OCI-LY1 (cell line): Measurements from ENCODE around the gene RNF186.

Source experiments
- H2AFZ ChIP-seq: fragments of 200-600 bp; sonication (generic), shearing (Covaris generic); 2 replicates; pipeline ENCODE4 v1.6.0; 2014; ENCODE audit warnings: antibody characterized with exemption, mild to moderate bottlenecking, low read length
- H3F3A ChIP-seq: fragments of 200-600 bp; sonication (generic), shearing (Covaris generic); 2 replicates; pipeline ENCODE4 v1.6.0; 2014; ENCODE audit warnings: mild to moderate bottlenecking, antibody characterized with exemption, low read length, moderate library complexity; ENCODE audit not compliant: insufficient read depth
- H3K27ac ChIP-seq: fragments of 200-600 bp; sonication (generic); 2 replicates; pipeline ENCODE4 v1.5.1; 2014; ENCODE audit warnings: low read length, mixed run types, mild to moderate bottlenecking, low read depth; ENCODE audit not compliant: poor library complexity, severe bottlenecking
- H3K27me3 ChIP-seq: fragments of 200-600 bp; sonication (generic); 2 replicates; pipeline ENCODE4 v1.6.0; 2014; ENCODE audit warnings: antibody characterized with exemption, mild to moderate bottlenecking, low read length, moderate library complexity; ENCODE audit not compliant: insufficient read depth
- H3K36me3 ChIP-seq: fragments of 200-600 bp; sonication (generic); 2 replicates; pipeline ENCODE4 v1.6.1; 2014; ENCODE audit warnings: mild to moderate bottlenecking, antibody characterized with exemption, low read length, moderate library complexity, mixed read lengths; ENCODE audit not compliant: insufficient read depth
- H3K4me1 ChIP-seq: fragments of 200-600 bp; sonication (generic); 2 replicates; pipeline ENCODE4 v1.5.1; 2014; ENCODE audit warnings: mild to moderate bottlenecking, low read length, moderate library complexity; ENCODE audit not compliant: insufficient read depth, severe bottlenecking
- H3K4me2 ChIP-seq: fragments of 200-600 bp; sonication (generic), shearing (Covaris generic); 2 replicates; pipeline ENCODE4 v1.6.1; 2014; ENCODE audit warnings: low read length
- H3K4me3 ChIP-seq: fragments of 200-600 bp; sonication (generic); 2 replicates; pipeline ENCODE4 v1.5.1; 2014; ENCODE audit warnings: low read length, low read depth, mild to moderate bottlenecking, mixed read lengths; ENCODE audit not compliant: poor library complexity, severe bottlenecking
- H3K79me2 ChIP-seq: fragments of 200-600 bp; shearing (Covaris generic); 2 replicates; pipeline ENCODE4 v1.6.1; 2016; ENCODE audit warnings: mixed run types, low read length, mixed read lengths; ENCODE audit not compliant: insufficient read depth
- H3K9ac ChIP-seq: fragments of 200-600 bp; sonication (generic), shearing (Covaris generic); 2 replicates; pipeline ENCODE4 v1.6.1; 2014; ENCODE audit warnings: mild to moderate bottlenecking, low read length, mixed read lengths
- H3K9me2 ChIP-seq: fragments of 200-600 bp; sonication (generic), shearing (Covaris generic); 2 replicates; pipeline ENCODE4 v1.6.1; 2014; ENCODE audit warnings: low read depth, mild to moderate bottlenecking, low read length, mixed read lengths
- H3K9me3 ChIP-seq: fragments of 200-600 bp; shearing (Covaris generic); 2 replicates; pipeline ENCODE4 v1.6.1; 2014; ENCODE audit warnings: low read length, mixed read lengths
- H4K20me1 ChIP-seq: fragments of 200-600 bp; sonication (generic), shearing (Covaris generic); 2 replicates; pipeline ENCODE4 v1.6.0; 2016; ENCODE audit warnings: mild to moderate bottlenecking, low read length; ENCODE audit not compliant: insufficient read depth
- EZH2 ChIP-seq: fragments of 200-600 bp; sonication (generic), shearing (Covaris generic); IDR thresholded peaks from 2 replicates; pipeline ENCODE4 v1.8.0; 2017; ENCODE audit warnings: borderline replicate concordance, mixed run types, mild to moderate bottlenecking, antibody characterized with exemption, low read length, moderate library complexity, mixed read lengths
- TF ChIP-seq, protein P1 (sequence below): fragments of 200-600 bp; sonication (generic), shearing (Covaris generic); IDR thresholded peaks from 2 replicates; pipeline ENCODE4 v1.5.1; 2017; ENCODE audit warnings: mild to moderate bottlenecking, antibody characterized with exemption, low read length, moderate library complexity, mixed read lengths

The RNF186 gene

DNA sequence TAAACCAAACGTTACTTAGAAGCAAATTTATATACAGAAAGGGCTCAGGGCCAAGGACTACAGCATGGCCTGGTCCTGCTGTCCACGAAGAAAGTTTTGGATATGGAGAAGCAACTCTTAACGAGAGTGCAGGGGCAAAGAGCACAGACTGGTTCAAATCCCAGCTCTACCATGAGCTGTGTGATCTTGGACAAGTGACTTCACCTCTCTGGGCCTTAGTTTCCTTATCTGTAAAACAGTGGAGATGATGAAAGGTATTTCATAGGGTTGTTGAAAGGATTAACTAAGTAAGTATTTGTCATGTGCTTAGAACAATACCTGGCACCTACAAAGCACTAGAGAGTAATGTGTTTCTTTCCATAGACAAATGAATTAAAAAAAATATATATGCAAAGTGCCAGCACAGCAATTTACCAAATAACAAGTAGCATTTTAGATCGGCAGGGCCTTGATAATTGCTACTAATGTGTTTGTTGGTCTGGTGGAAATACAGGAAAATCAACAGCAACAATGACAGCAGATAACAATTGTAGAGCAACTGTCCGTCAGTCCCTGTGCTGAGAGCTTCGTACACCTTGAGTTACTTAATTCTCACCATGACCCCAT lies 40.8 kb downstream of the RNF186 start:
- no peak overlapping the region for H3K4me3 ChIP-seq
- H3K27me3 ChIP-seq: no peaks in the 10 kb centered on the region
- H3K79me2 ChIP-seq: no peaks in the 10 kb centered on the region
- no peak overlapping the region for H3K4me2 ChIP-seq
- no peaks in the 10 kb centered on the region for H3K9me3 ChIP-seq
- no peaks in the 10 kb centered on the region for H3K9me2 ChIP-seq
- H3K36me3 ChIP-seq: peaks cover 7% of the 10 kb centered on the region; the same call in 1 of the 2 replicates
- H3K4me1 ChIP-seq: no peaks in the 10 kb centered on the region
- no peak overlapping the region for H3K9ac ChIP-seq
- H3F3A ChIP-seq: no peaks in the 10 kb centered on the region
- no peak overlapping the region for H3K27ac ChIP-seq
- H4K20me1 ChIP-seq: no peaks in the 10 kb centered on the region
- H2AFZ ChIP-seq: no peak overlapping the region
- TF ChIP-seq EZH2: no peak
- TF ChIP-seq, protein P1, sequence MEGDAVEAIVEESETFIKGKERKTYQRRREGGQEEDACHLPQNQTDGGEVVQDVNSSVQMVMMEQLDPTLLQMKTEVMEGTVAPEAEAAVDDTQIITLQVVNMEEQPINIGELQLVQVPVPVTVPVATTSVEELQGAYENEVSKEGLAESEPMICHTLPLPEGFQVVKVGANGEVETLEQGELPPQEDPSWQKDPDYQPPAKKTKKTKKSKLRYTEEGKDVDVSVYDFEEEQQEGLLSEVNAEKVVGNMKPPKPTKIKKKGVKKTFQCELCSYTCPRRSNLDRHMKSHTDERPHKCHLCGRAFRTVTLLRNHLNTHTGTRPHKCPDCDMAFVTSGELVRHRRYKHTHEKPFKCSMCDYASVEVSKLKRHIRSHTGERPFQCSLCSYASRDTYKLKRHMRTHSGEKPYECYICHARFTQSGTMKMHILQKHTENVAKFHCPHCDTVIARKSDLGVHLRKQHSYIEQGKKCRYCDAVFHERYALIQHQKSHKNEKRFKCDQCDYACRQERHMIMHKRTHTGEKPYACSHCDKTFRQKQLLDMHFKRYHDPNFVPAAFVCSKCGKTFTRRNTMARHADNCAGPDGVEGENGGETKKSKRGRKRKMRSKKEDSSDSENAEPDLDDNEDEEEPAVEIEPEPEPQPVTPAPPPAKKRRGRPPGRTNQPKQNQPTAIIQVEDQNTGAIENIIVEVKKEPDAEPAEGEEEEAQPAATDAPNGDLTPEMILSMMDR: no peak

DNA sequence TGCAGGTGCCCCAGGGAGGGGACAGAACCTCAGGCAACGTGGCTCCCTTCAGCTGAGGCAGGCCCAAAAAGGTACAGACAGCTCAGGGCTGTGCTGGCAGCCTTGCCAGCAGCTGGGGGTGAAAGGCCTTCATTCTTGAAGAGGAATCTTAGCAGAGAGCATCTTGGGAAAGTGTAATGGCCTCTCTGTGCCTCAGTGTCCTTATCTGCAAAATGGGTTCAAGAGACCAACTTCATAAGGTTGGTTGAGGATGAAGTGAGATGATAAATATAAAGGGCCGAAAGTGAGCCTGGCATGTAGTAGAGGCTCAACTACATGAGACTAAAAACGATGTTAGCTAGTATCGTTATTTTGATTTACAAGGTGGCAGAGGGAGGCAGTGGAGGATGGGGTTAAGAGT lies 41.6 kb downstream of the RNF186 start:
- Histone ChIP-seq H3K9me2 (no peaks in the 10 kb centered on the region), H4K20me1 (no peaks in the 10 kb centered on the region), H3K27me3 (no peaks in the 10 kb centered on the region), H3K4me1 (no peaks in the 10 kb centered on the region), H3K9ac (no peak overlapping the region), H3K4me2 (no peak overlapping the region), H3K27ac (no peak overlapping the region), H3K36me3 (peaks cover 2% of the 10 kb centered on the region; the same call in 1 of the 2 replicates), H3K9me3 (no peaks in the 10 kb centered on the region), H3F3A (no peaks in the 10 kb centered on the region), H3K79me2 (no peaks in the 10 kb centered on the region), H2AFZ (no peak overlapping the region), H3K4me3 (no peak overlapping the region)
- no peak for TF ChIP-seq EZH2
- TF ChIP-seq, protein P1: no peak

DNA sequence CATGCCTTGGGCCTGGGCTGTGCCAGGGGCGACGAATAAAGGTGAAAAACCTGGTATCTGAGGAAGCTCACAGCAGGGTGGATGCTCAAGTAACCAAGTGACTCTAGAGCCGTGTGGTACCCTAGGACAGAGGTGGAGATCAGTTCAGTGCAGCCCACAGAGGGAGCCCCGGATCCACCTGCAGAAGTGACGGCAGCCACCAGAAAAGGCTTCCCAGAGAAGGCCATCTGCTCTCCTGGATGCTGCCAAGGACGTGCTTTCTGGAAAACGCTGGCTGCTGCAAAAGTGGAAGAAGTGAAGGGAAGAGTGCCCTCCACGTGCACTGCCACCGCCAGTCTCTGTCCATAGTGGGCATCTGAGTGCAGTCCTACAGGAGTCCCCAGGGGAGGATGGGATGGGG lies 43.0 kb downstream of the RNF186 start:
- Histone ChIP-seq H3K9me2 (no peaks in the 10 kb centered on the region), H3K9ac (no peak overlapping the region), H4K20me1 (no peaks in the 10 kb centered on the region), H3F3A (no peaks in the 10 kb centered on the region), H3K4me2 (no peak overlapping the region), H3K36me3 (no peaks in the 10 kb centered on the region), H2AFZ (no peak overlapping the region), H3K4me3 (no peak overlapping the region), H3K27me3 (no peaks in the 10 kb centered on the region), H3K27ac (no peak overlapping the region), H3K4me1 (no peaks in the 10 kb centered on the region), H3K9me3 (no peaks in the 10 kb centered on the region), H3K79me2 (no peaks in the 10 kb centered on the region)
- no peak for TF ChIP-seq EZH2
- TF ChIP-seq, protein P1: no peak
